ENCODE measurements around the gene TRPM3. TPM values are rescaled to one million over a fixed set of nuclear protein-coding genes. Genes with fewer than 3 reads are reported as not detected.

The TRPM3 gene
- total RNA-seq, 1 experiment from 2014 or later = not detected

- DNase-seq = no peak
- CTCF ChIA-PET = no interaction called here
- TF ChIP-seq, protein P1, sequence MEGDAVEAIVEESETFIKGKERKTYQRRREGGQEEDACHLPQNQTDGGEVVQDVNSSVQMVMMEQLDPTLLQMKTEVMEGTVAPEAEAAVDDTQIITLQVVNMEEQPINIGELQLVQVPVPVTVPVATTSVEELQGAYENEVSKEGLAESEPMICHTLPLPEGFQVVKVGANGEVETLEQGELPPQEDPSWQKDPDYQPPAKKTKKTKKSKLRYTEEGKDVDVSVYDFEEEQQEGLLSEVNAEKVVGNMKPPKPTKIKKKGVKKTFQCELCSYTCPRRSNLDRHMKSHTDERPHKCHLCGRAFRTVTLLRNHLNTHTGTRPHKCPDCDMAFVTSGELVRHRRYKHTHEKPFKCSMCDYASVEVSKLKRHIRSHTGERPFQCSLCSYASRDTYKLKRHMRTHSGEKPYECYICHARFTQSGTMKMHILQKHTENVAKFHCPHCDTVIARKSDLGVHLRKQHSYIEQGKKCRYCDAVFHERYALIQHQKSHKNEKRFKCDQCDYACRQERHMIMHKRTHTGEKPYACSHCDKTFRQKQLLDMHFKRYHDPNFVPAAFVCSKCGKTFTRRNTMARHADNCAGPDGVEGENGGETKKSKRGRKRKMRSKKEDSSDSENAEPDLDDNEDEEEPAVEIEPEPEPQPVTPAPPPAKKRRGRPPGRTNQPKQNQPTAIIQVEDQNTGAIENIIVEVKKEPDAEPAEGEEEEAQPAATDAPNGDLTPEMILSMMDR (IDR thresholded peaks at IDR 0.05; ENCODE audit: unreplicated experiment) = no peak
- H3K27ac Mint-ChIP-seq (ENCODE audit: unreplicated experiment) = no peak overlapping the region
- no peaks in the 10 kb centered on the region for H3K4me1 Mint-ChIP-seq (ENCODE audit: low read depth, unreplicated experiment)
- H3K9me3 Mint-ChIP-seq (ENCODE audit: low read depth, unreplicated experiment) = no peaks in the 10 kb centered on the region
- intact Hi-C loops (cut with micrococcal nuclease; ENCODE audit: unreplicated experiment) = no loop called here
- H3K36me3 Mint-ChIP-seq (ENCODE audit: insufficient read depth, unreplicated experiment) = no peaks in the 10 kb centered on the region
- BruUV-seq (replicated peaks) = no TSS peak
- no peak overlapping the region for H3K4me3 Mint-ChIP-seq (ENCODE audit: low read depth, unreplicated experiment)
- H3K27me3 Mint-ChIP-seq (ENCODE audit: unreplicated experiment) = no peaks in the 10 kb centered on the region
These were observed 337.0 kb downstream of the TRPM3 start for GRCh38 chr9:70784456-70784855.

DNA sequence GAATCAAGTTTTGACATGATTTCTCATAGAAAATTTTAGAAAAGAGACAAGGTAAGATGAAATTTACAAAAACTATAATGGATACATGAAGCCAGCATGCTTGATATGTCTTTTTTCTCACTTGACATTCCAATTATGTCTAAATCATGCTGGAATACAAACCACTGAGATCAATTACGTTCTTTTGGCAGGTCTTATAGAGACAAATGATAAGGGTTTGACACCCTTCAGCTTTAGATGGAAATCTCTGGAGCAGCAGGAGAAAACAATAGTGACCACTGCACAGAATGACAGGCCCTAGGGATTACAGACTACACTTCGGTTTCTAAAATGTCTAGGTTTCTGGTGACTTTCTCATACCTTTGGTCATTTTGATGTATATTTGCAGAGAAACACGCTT lies 342.9 kb downstream of the TRPM3 start:
- no TSS peak for BruUV-seq (replicated peaks)
- CTCF ChIA-PET = no interaction called here
- Mint-ChIP-seq H3K9me3 (ENCODE audit: low read depth, unreplicated experiment) (no peaks in the 10 kb centered on the region), H3K4me3 (ENCODE audit: low read depth, unreplicated experiment) (no peak overlapping the region), H3K27me3 (ENCODE audit: unreplicated experiment) (no peaks in the 10 kb centered on the region), H3K27ac (ENCODE audit: unreplicated experiment) (no peak overlapping the region), H3K36me3 (ENCODE audit: insufficient read depth, unreplicated experiment) (no peaks in the 10 kb centered on the region), H3K4me1 (ENCODE audit: low read depth, unreplicated experiment) (no peaks in the 10 kb centered on the region)
- TF ChIP-seq, protein P1 (IDR thresholded peaks at IDR 0.05; ENCODE audit: unreplicated experiment) = no peak
- intact Hi-C loops (cut with micrococcal nuclease; ENCODE audit: unreplicated experiment) = no loop called here
- DNase-seq = no peak

GRCh38 chr9:70773579-70773978 lies 347.8 kb downstream of the TRPM3 start:
- H3K27me3 Mint-ChIP-seq (ENCODE audit: unreplicated experiment) = peaks cover 10% of the 10 kb centered on the region
- no peak overlapping the region for H3K27ac Mint-ChIP-seq (ENCODE audit: unreplicated experiment)
- H3K36me3 Mint-ChIP-seq (ENCODE audit: insufficient read depth, unreplicated experiment) = no peaks in the 10 kb centered on the region
- no peak for DNase-seq
- CTCF ChIA-PET = no interaction called here
- no peaks in the 10 kb centered on the region for H3K9me3 Mint-ChIP-seq (ENCODE audit: low read depth, unreplicated experiment)
- no peak overlapping the region for H3K4me3 Mint-ChIP-seq (ENCODE audit: low read depth, unreplicated experiment)
- H3K4me1 Mint-ChIP-seq (ENCODE audit: low read depth, unreplicated experiment) = no peaks in the 10 kb centered on the region
- TF ChIP-seq, protein P1 (IDR thresholded peaks at IDR 0.05; ENCODE audit: unreplicated experiment) = no peak
- intact Hi-C loops (cut with micrococcal nuclease; ENCODE audit: unreplicated experiment) = no loop called here
- no TSS peak for BruUV-seq (replicated peaks)

DNA sequence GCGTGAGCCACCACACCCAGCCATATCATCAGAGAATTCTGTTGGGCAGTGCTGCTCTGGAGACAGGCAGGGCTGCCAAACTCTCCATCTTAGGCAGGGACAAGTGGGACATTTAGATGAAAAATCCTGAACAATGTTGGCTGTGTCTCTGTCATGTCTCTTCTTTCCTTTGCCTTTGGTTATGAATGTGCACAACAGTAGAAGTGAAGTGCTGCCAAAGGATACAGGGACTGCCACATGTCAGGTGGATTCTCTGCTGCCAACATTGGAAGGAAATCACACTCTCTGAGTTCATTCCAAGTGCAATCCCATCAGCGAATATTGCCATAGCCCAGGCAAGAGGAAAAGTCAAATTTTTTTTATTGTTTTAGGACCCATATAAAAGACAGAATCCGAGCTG lies 348.8 kb downstream of the TRPM3 start:
- H3K27ac Mint-ChIP-seq (ENCODE audit: unreplicated experiment) = no peak overlapping the region
- DNase-seq = no peak
- H3K9me3 Mint-ChIP-seq (ENCODE audit: low read depth, unreplicated experiment) = no peaks in the 10 kb centered on the region
- BruUV-seq (replicated peaks) = no TSS peak
- no peaks in the 10 kb centered on the region for H3K4me1 Mint-ChIP-seq (ENCODE audit: low read depth, unreplicated experiment)
- peaks cover 12% of the 10 kb centered on the region for H3K27me3 Mint-ChIP-seq (ENCODE audit: unreplicated experiment)
- TF ChIP-seq, protein P1 (IDR thresholded peaks at IDR 0.05; ENCODE audit: unreplicated experiment) = no peak
- CTCF ChIA-PET = no interaction called here
- intact Hi-C loops (cut with micrococcal nuclease; ENCODE audit: unreplicated experiment) = no loop called here
- H3K36me3 Mint-ChIP-seq (ENCODE audit: insufficient read depth, unreplicated experiment) = no peaks in the 10 kb centered on the region
- no peak overlapping the region for H3K4me3 Mint-ChIP-seq (ENCODE audit: low read depth, unreplicated experiment)

DNA sequence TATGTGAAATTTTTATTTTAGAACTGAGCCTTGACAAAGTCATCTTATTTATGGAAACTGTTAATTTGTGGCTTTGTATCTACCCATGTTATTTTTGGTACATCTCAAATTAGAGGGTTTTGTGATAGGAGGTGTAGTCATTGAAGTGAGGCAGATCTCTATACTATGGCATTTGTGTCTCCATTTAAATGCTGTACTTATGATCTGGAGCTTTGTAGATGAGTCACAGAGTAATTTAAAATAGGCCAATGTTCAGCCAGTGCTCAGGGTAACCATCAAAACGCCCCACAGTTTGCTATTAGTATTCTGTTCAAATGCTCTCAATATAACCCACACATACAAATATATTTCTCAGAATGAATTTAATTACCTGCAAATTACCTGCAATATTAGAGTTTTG lies 355.5 kb downstream of the TRPM3 start:
- intact Hi-C loops (cut with micrococcal nuclease; ENCODE audit: unreplicated experiment) = no loop called here
- Mint-ChIP-seq H3K4me3 (ENCODE audit: low read depth, unreplicated experiment) (no peak overlapping the region), H3K9me3 (ENCODE audit: low read depth, unreplicated experiment) (no peaks in the 10 kb centered on the region), H3K27ac (ENCODE audit: unreplicated experiment) (no peak overlapping the region), H3K4me1 (ENCODE audit: low read depth, unreplicated experiment) (no peaks in the 10 kb centered on the region), H3K27me3 (ENCODE audit: unreplicated experiment) (peaks cover 34% of the 10 kb centered on the region), H3K36me3 (ENCODE audit: insufficient read depth, unreplicated experiment) (no peaks in the 10 kb centered on the region)
- CTCF ChIA-PET = no interaction called here
- TF ChIP-seq, protein P1 (IDR thresholded peaks at IDR 0.05; ENCODE audit: unreplicated experiment) = no peak
- no TSS peak for BruUV-seq (replicated peaks)
- DNase-seq = no peak
